ENCODE data around the gene CXorf66. TPM values are rescaled to one million over a fixed set of nuclear protein-coding genes. Genes with fewer than 3 reads are reported as not detected.

Gene CXorf66
- total and polyA plus RNA-seq, 7 donors: not detected

GRCh38 chrX:139932901-139933796 lies 32.2 kb downstream of the CXorf66 start, which contains the start of gene ATP11C:
ATP11C (minus strand) TSS chrX:139933053; CDS start chrX:139932042, 1,011 bp downstream.
- ATAC-seq: peak; percentile 94 to 96 (median 94)
- intact Hi-C loops (cut with DNase I): no loop called here

GRCh38 chrX:139932073-139932900 lies 33.0 kb downstream of the CXorf66 start:
- 1 to 36% (median 5%) methylated on average over 7 to 91 of the region's 109 CpGs for WGBS, 3 donors
- Histone ChIP-seq H3K4me3 (peak overlapping the region; percentile 86), H3K9me3 (no peaks in the 10 kb centered on the region), H3K27me3 (ENCODE audit: insufficient read depth in 3 of 3, low read length in 2 of 3) (peaks cover 0 to 8% (median 0%) of the 10 kb centered on the region in 3 donors), H3K4me1 (no peaks in the 10 kb centered on the region), H3K36me3 (ENCODE audit: insufficient read depth in 1 of 2, low read depth in 1 of 2) (no peaks in the 10 kb centered on the region), H3K27ac (peak overlapping the region; percentile 92)
- TF ChIP-seq CTCF (IDR thresholded peaks at IDR 0.05): no peak
- intact Hi-C loops (cut with DNase I): no loop called here
- peak; percentile 39 to 73 (median 62) for ATAC-seq
- DNase-seq: peak; percentile 57 to 72

More at GRCh38 chrX:139932901-139933796, 32.2 kb downstream of the CXorf66 start, which contains the start of gene ATP11C:
- peak; percentile 84 to 91 for DNase-seq
- Histone ChIP-seq H3K27ac (peak within 1 kb of the TSS; percentile 92), H3K27me3 (ENCODE audit: insufficient read depth in 3 of 3, low read length in 2 of 3) (peaks cover 0 to 10% (median 0%) of the 10 kb centered on the region in 3 donors), H3K4me1 (no peaks in the 10 kb centered on the region), H3K9me3 (no peaks in the 10 kb centered on the region), H3K4me3 (peak within 1 kb of the TSS; percentile 86), H3K36me3 (ENCODE audit: insufficient read depth in 1 of 2, low read depth in 1 of 2) (no peaks in the 10 kb centered on the region)
- no peak for TF ChIP-seq CTCF (IDR thresholded peaks at IDR 0.05)
- WGBS, 3 donors: 1 to 21% (median 8%) methylated on average over 30 to 52 of the region's 52 CpGs

DNA sequence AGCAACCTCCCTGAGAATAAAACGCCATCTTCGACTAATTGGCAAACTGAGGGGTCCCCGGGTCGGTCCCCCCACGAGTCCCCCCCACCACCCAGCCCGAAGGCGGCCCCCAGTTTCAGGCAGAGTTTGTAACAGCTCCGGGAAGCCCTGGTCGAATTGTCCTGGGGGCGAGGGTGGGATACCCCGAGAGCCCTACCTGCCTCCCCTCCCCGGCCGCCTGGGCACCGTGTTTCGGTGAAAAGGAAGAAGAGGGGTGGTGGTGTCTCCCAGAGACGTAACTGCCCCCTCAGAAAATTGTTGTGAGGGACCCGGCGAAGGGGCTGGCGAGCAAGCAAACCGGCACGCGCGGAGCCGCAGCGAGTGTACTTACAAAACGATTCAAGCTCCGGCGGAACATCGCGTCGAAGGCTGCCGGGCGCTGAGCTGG lies 33.7 kb downstream of the CXorf66 start:
- peaks cover 0 to 1% (median 0%) of the 10 kb centered on the region in 3 donors for H3K27me3 ChIP-seq (ENCODE audit: insufficient read depth in 3 of 3, low read length in 2 of 3)
- H3K4me3 ChIP-seq: peak overlapping the region; percentile 86
- H3K27ac ChIP-seq: no peak overlapping the region
- no peaks in the 10 kb centered on the region for H3K36me3 ChIP-seq (ENCODE audit: insufficient read depth in 1 of 2, low read depth in 1 of 2)
- ATAC-seq (no peak), DNase-seq (no peak)
- TF ChIP-seq CTCF (IDR thresholded peaks at IDR 0.05): no peak
- no peaks in the 10 kb centered on the region for H3K9me3 ChIP-seq
- intact Hi-C loops (cut with DNase I): no loop called here
- H3K4me1 ChIP-seq: no peaks in the 10 kb centered on the region
- WGBS, 3 donors: 0 to 34% (median 0%) methylated on average over 14 to 33 of the region's 33 CpGs

DNA sequence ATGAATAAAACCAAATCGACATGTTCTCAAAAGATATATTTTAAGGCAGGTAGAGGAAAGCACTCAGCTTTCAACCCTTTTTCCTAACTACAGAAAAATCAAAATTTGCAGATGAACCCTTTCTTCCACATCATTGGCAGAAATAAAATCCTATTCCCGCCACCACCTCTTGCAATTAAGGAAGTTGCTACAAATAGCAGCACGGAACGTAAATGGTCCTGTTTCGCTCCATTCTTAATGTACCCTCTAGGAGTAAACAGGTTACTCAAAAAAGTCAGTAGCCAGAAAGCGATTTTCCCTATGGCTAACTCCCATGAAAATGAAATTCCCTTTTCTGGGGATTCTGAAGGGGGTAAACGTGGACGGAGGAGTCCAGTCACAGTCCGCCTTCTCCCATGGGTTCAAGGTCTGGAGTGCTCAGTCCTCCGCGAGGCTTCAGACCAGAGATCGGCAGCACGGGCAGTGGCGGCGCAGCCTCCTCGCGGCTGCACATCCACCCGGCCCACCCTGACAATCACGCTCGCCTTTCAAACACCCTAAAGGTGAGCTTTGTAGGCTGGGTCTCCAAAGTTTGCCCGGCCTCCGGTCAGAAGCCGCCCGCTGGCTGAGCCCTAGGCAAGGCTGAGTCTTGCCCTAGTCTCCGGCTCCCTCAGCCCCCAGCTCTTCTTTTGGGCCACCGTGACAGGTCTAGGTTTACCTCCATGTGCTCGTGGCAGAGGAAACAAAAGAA lies 34.2 kb downstream of the CXorf66 start:
- Histone ChIP-seq H3K27ac (no peak overlapping the region), H3K36me3 (ENCODE audit: insufficient read depth in 1 of 2, low read depth in 1 of 2) (no peaks in the 10 kb centered on the region), H3K27me3 (ENCODE audit: insufficient read depth in 3 of 3, low read length in 2 of 3) (no peaks in the 10 kb centered on the region), H3K4me3 (peak overlapping the region; percentile 86), H3K4me1 (no peaks in the 10 kb centered on the region), H3K9me3 (no peaks in the 10 kb centered on the region)
- ATAC-seq: peak in 1 of 4 donors; percentile 14
- peak in 1 of 2 donors; percentile 46 for DNase-seq
- WGBS, 3 donors: 8 to 31% (median 30%) methylated on average over 24 to 27 of the region's 27 CpGs
- intact Hi-C loops (cut with DNase I): no loop called here
- TF ChIP-seq CTCF (IDR thresholded peaks at IDR 0.05): no peak

Measured in psoas muscle (tissue), 8 donors.